Measurements from ENCODE around the gene ZRANB1.

The ZRANB1 gene

GRCh38 chr10:125033146-125033924 lies 91.4 kb downstream of the ZRANB1 start:
- DNase-seq (ENCODE audit: extremely low read depth in 1 of 2, low read depth in 1 of 2) = no peak

GRCh38 chr10:125034675-125035074 lies 92.8 kb downstream of the ZRANB1 start:
- no peak for DNase-seq (ENCODE audit: extremely low read depth in 1 of 2, low read depth in 1 of 2)

- DNase-seq (ENCODE audit: extremely low read depth in 1 of 2, low read depth in 1 of 2) = no peak
Measured at GRCh38 chr10:125035136-125035535, 93.2 kb downstream of the ZRANB1 start.

- DNase-seq (ENCODE audit: extremely low read depth in 1 of 2, low read depth in 1 of 2) = no peak
Measured at GRCh38 chr10:125035588-125036295, 93.8 kb downstream of the ZRANB1 start.

GRCh38 chr10:125037145-125037877 lies 95.4 kb downstream of the ZRANB1 start:
- DNase-seq (ENCODE audit: extremely low read depth in 1 of 2, low read depth in 1 of 2) = no peak
